Measurements from ENCODE around the gene SSTR3. TPM values are rescaled to one million over a fixed set of nuclear protein-coding genes. Genes with fewer than 3 reads are reported as not detected.

Gene SSTR3
- total and polyA plus RNA-seq, 8 donors, result 0.04 to 0.26 (median 0.09) TPM; not detected in 2

GRCh38 chr22:37194750-37195149 is 17.5 kb downstream of the SSTR3 start:
- intact Hi-C loops (cut with DNase I), result no loop called here
- H3K36me3 ChIP-seq, result no peaks in the 10 kb centered on the region
- H3K27ac ChIP-seq, result no peak overlapping the region
- DNase-seq (no peak), ATAC-seq (no peak)
- no peaks in the 10 kb centered on the region for H3K27me3 ChIP-seq
- H3K4me3 ChIP-seq, result no peak overlapping the region
- no peak for TF ChIP-seq CTCF (IDR thresholded peaks at IDR 0.05)
- H3K4me1 ChIP-seq, result peaks cover 31 to 33% of the 10 kb centered on the region in 2 donors
- no peaks in the 10 kb centered on the region for H3K9me3 ChIP-seq

GRCh38 chr22:37193629-37194191 is 18.6 kb downstream of the SSTR3 start:
- no peaks in the 10 kb centered on the region for H3K36me3 ChIP-seq
- intact Hi-C loops (cut with DNase I), result no loop called here
- no peak overlapping the region for H3K4me3 ChIP-seq
- TF ChIP-seq CTCF (IDR thresholded peaks at IDR 0.05), result no peak
- no peak overlapping the region for H3K27ac ChIP-seq
- no peaks in the 10 kb centered on the region for H3K9me3 ChIP-seq
- ATAC-seq (no peak), DNase-seq (no peak)
- H3K27me3 ChIP-seq, result no peaks in the 10 kb centered on the region
- H3K4me1 ChIP-seq, result peaks cover 32 to 39% of the 10 kb centered on the region in 2 donors

GRCh38 chr22:37192741-37193140 is 19.5 kb downstream of the SSTR3 start:
- ATAC-seq (no peak), DNase-seq (no peak)
- TF ChIP-seq CTCF (IDR thresholded peaks at IDR 0.05), result no peak
- intact Hi-C loops (cut with DNase I), result no loop called here
- Histone ChIP-seq H3K9me3 (no peaks in the 10 kb centered on the region), H3K4me3 (no peak overlapping the region), H3K27me3 (no peaks in the 10 kb centered on the region), H3K4me1 (peaks cover 31 to 39% of the 10 kb centered on the region in 2 donors), H3K36me3 (no peaks in the 10 kb centered on the region), H3K27ac (no peak overlapping the region)

- H3K27me3 ChIP-seq, result no peaks in the 10 kb centered on the region
- ATAC-seq (no peak), DNase-seq (no peak)
- H3K36me3 ChIP-seq, result no peaks in the 10 kb centered on the region
- H3K27ac ChIP-seq, result no peak overlapping the region
- no peak overlapping the region for H3K4me3 ChIP-seq
- intact Hi-C loops (cut with DNase I), result no loop called here
- no peaks in the 10 kb centered on the region for H3K9me3 ChIP-seq
- H3K4me1 ChIP-seq, result peaks cover 28 to 39% of the 10 kb centered on the region in 2 donors
- TF ChIP-seq CTCF (IDR thresholded peaks at IDR 0.05), result no peak
These were observed 20.1 kb downstream of the SSTR3 start for GRCh38 chr22:37192204-37192603.

- DNase-seq (no peak), ATAC-seq (no peak)
- no peaks in the 10 kb centered on the region for H3K9me3 ChIP-seq
- peaks cover 21 to 39% of the 10 kb centered on the region in 2 donors for H3K4me1 ChIP-seq
- no peak overlapping the region for H3K27ac ChIP-seq
- intact Hi-C loops (cut with DNase I), result no loop called here
- no peak overlapping the region for H3K4me3 ChIP-seq
- TF ChIP-seq CTCF (IDR thresholded peaks at IDR 0.05), result no peak
- no peaks in the 10 kb centered on the region for H3K27me3 ChIP-seq
- no peaks in the 10 kb centered on the region for H3K36me3 ChIP-seq
These were observed 22.0 kb downstream of the SSTR3 start for GRCh38 chr22:37190262-37190780.
